Measurements from ENCODE around the gene SYT13. TPM values are rescaled to one million over a fixed set of nuclear protein-coding genes. Genes with fewer than 3 reads are reported as not detected.

SYT13 gene
- total and polyA plus RNA-seq, 10 of the 15 experiments (the other 5 are each of a cell fraction or from before 2014, with no cell fraction given) = not detected

GRCh38 chr11:45229401-45230020, 56.6 kb downstream of the SYT13 start:
- no peaks in the 10 kb centered on the region for H3K4me1 ChIP-seq (ENCODE audit: control insufficient read depth, insufficient read depth, low read length)
- RAD21 ChIA-PET (ENCODE audit: unreplicated experiment) = no interaction called here
- CTCF ChIA-PET = no interaction called here
- FAIRE-seq (no peak), ATAC-seq (no peak), DNase-seq (ENCODE audit: low read depth, low spot score) (no peak)
- no peaks in the 10 kb centered on the region for H3K9me3 ChIP-seq (replicated peaks; ENCODE audit: control insufficient read depth, insufficient read depth, low read length)
- BruUV-seq (replicated peaks) = no TSS peak
- intact Hi-C loops (cut with micrococcal nuclease; ENCODE audit: unreplicated experiment) (no loop called here), in situ Hi-C loops (cut with MboI) (no loop called here)
- no peaks in the 10 kb centered on the region; a peak in 1 of 4 replicates for H3K36me3 ChIP-seq (ENCODE audit: control insufficient read depth in 2 of 2, insufficient read depth in 2 of 2, low read length in 1 of 2)
- WGBS (ENCODE audit: insufficient coverage, insufficient replicate concordance, low lambda C conversion rate, missing lambda C conversion rate) = 44% methylated on average over 5 of the region's 5 CpGs
- H2AFZ ChIP-seq (ENCODE audit: control insufficient read depth, low read depth, low read length) = no peak overlapping the region
- no peak overlapping the region for H3K4me3 ChIP-seq
- TF ChIP-seq SP1 (IDR thresholded peaks at IDR 0.05; ENCODE audit: low read depth, low read length) (no peak), SIX5 (IDR thresholded peaks at IDR 0.05; ENCODE audit: low read depth, low read length, severe bottlenecking) (no peak), SMARCA5 (IDR thresholded peaks at IDR 0.05) (no peak), NBN (IDR thresholded peaks at IDR 0.05) (no peak), CUX1 (IDR thresholded peaks at IDR 0.05; ENCODE audit: insufficient replicate concordance, low read depth, low read length) (no peak)
- TF ChIP-seq, protein P1, sequence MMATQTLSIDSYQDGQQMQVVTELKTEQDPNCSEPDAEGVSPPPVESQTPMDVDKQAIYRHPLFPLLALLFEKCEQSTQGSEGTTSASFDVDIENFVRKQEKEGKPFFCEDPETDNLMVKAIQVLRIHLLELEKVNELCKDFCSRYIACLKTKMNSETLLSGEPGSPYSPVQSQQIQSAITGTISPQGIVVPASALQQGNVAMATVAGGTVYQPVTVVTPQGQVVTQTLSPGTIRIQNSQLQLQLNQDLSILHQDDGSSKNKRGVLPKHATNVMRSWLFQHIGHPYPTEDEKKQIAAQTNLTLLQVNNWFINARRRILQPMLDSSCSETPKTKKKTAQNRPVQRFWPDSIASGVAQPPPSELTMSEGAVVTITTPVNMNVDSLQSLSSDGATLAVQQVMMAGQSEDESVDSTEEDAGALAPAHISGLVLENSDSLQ (IDR thresholded peaks at IDR 0.05) = no peak
- H3K4me2 ChIP-seq (ENCODE audit: control insufficient read depth, insufficient read depth) = no peak overlapping the region
- POLR2A ChIA-PET = no interaction called here
- no peaks in the 10 kb centered on the region for H4K20me1 ChIP-seq (ENCODE audit: control insufficient read depth, insufficient read depth)
- H3K27ac ChIP-seq (ENCODE audit: control insufficient read depth, insufficient read depth) = no peak overlapping the region
- no peaks in the 10 kb centered on the region for H3K27me3 ChIP-seq (replicated peaks in 1 of 2; ENCODE audit: control insufficient read depth in 2 of 2, insufficient read depth in 2 of 2, low read length in 1 of 2)
- H3K79me2 ChIP-seq (ENCODE audit: control insufficient read depth, insufficient read depth, low read length) = no peaks in the 10 kb centered on the region
- SMC1A ChIA-PET (ENCODE audit: uncharacterized antibody, unreplicated experiment) = no interaction called here
- no peak overlapping the region for H3K9ac ChIP-seq (ENCODE audit: control insufficient read depth, insufficient read depth, low read length)

Measured in GM12878 (cell line).